HepG2 (cell line): ENCODE measurements around the gene CFAP73. TPM values are rescaled to one million over a fixed set of nuclear protein-coding genes. Genes with fewer than 3 reads are reported as not detected.

Experiments
- CHCHD3 ChIP-seq: sonication (generic); formaldehyde crosslinking; IDR thresholded peaks from 2 replicates; pipeline ENCODE4 v1.8.0; 2022; ENCODE audit warnings: mild to moderate bottlenecking, missing genetic modification reagents, moderate library complexity
- ETS1 ChIP-seq: sonication (generic); formaldehyde crosslinking; IDR thresholded peaks from 2 replicates; pipeline ENCODE4 v1.4.0; 2020; ENCODE audit warnings: missing genetic modification reagents
- GATAD1 ChIP-seq: IDR thresholded peaks from 2 replicates; pipeline ENCODE4 v1.6.1; 2016; ENCODE audit warnings: missing genetic modification reagents, missing compliant biosample characterization
- GLMP ChIP-seq: sonication (generic); formaldehyde crosslinking; IDR thresholded peaks from 2 replicates; pipeline ENCODE4 v1.9.0; 2021; ENCODE audit warnings: missing genetic modification reagents, mild to moderate bottlenecking, borderline replicate concordance
- MEF2D ChIP-seq: sonication (generic); formaldehyde crosslinking; IDR thresholded peaks from 2 replicates; pipeline ENCODE4 v1.5.1; 2020; ENCODE audit warnings: mild to moderate bottlenecking, missing genetic modification reagents
- NFE2L2 ChIP-seq: fragments of 150-350 bp; IDR thresholded peaks from 2 replicates; pipeline ENCODE4 v1.6.1; 2014; ENCODE audit warnings: low read length
- NFYB ChIP-seq: sonication (generic); formaldehyde crosslinking; IDR thresholded peaks from 2 replicates; pipeline ENCODE4 v1.4.0; 2020; ENCODE audit warnings: missing genetic modification reagents
- NR0B2 ChIP-seq: sonication (generic); formaldehyde crosslinking; IDR thresholded peaks from 2 replicates; pipeline ENCODE4 v1.4.0; 2020; ENCODE audit warnings: mild to moderate bottlenecking, missing genetic modification reagents
- PBX3 ChIP-seq: sonication (generic); formaldehyde crosslinking; IDR thresholded peaks from 2 replicates; pipeline ENCODE4 v1.8.1; 2023; ENCODE audit warnings: missing genetic modification reagents, inconsistent platforms, borderline replicate concordance
- SALL1 ChIP-seq: sonication (generic); formaldehyde crosslinking; IDR thresholded peaks from 2 replicates; pipeline ENCODE4 v1.8.0; 2022; ENCODE audit warnings: mild to moderate bottlenecking, missing genetic modification reagents
- SPEN ChIP-seq: sonication (generic); formaldehyde crosslinking; IDR thresholded peaks from 2 replicates; pipeline ENCODE4 v1.5.1; 2020; ENCODE audit warnings: low read depth, mild to moderate bottlenecking, missing genetic modification reagents
- UBTF ChIP-seq: sonication (generic); formaldehyde crosslinking; IDR thresholded peaks from 2 replicates; pipeline ENCODE4 v1.4.0; 2020; ENCODE audit warnings: mild to moderate bottlenecking, missing genetic modification reagents
- ZFP82 ChIP-seq: sonication (generic); formaldehyde crosslinking; IDR thresholded peaks from 2 replicates; pipeline ENCODE4 v1.5.1; 2020; ENCODE audit warnings: mild to moderate bottlenecking, missing genetic modification reagents, borderline replicate concordance
- ZGPAT ChIP-seq: IDR thresholded peaks from 2 replicates; pipeline ENCODE4 v1.6.1; 2016; ENCODE audit warnings: mild to moderate bottlenecking
- ZNF296 ChIP-seq: sonication (generic); formaldehyde crosslinking; conservative IDR thresholded peaks from 2 replicates; pipeline ENCODE4 v1.5.0; 2020; ENCODE audit warnings: mild to moderate bottlenecking, missing genetic modification reagents
- ZNF446 ChIP-seq: sonication (generic); formaldehyde crosslinking; IDR thresholded peaks from 2 replicates; pipeline ENCODE4 v1.5.0; 2020; ENCODE audit warnings: mild to moderate bottlenecking, missing genetic modification reagents
- ZNF770 ChIP-seq: sonication (generic); formaldehyde crosslinking; IDR thresholded peaks from 2 replicates; pipeline ENCODE4 v1.5.0; 2020; ENCODE audit warnings: mild to moderate bottlenecking, missing genetic modification reagents
- polyA plus RNA-seq, 8 experiments: library from polyadenylated mRNA; depleted of rRNA in 3 of 8; stranded (reverse) in 7 of 8; unstranded in 1 of 8; fragments of >200 nt; fragmentation: Illumina TruSeq in 4 of 8; extraction: Trizol in 4 of 8; gene quantifications; 2 replicates each; pipeline versions ENCODE4 v1.2.1 to v1.2.3, GENCODE V29; 2011 to 2016; ENCODE audit warnings: low read depth in 4 of 8, missing spikeins in 1 of 8, mixed read lengths in 1 of 8; ENCODE audit not compliant: insufficient read depth in 1 of 8
- total RNA-seq, 5 experiments: library from RNA; depleted of rRNA; stranded (reverse); fragments of >200 nt; fragmentation: Illumina TruSeq; extraction: Trizol; gene quantifications; 2 replicates each; pipeline ENCODE4 v1.2.3, GENCODE V29; 2016; ENCODE audit warnings: low read depth in 1 of 5

CFAP73 gene
- total and polyA plus RNA-seq, 2 of the 13 experiments (the other 11 are each of a cell fraction or from before 2014, with no cell fraction given): not detected

GRCh38 chr12:113184900-113185179 lies 35.3 kb downstream of the CFAP73 start (continued):
- no peak for TF ChIP-seq ETS1 (CRISPR knock-in tag)
- 0 out of 2 replicates have a peak, but pooled peaks have one; percentile 8 for TF ChIP-seq NR0B2 (CRISPR knock-in tag)
- no peak for TF ChIP-seq SPEN (CRISPR knock-in tag)
- peak; percentile 83; the same call in 1 of the 2 replicates for TF ChIP-seq ZNF770 (CRISPR knock-in tag)
- no peak for TF ChIP-seq UBTF
- TF ChIP-seq GLMP: no peak
- TF ChIP-seq SALL1 (CRISPR knock-in tag): no peak
- no peak for TF ChIP-seq MEF2D
- TF ChIP-seq GATAD1 (CRISPR knock-in tag): peak; percentile 11; the same call in 1 of the 2 replicates
- no peak for TF ChIP-seq ZGPAT
- TF ChIP-seq ZFP82 (CRISPR knock-in tag): no peak
- no peak for TF ChIP-seq PBX3
- TF ChIP-seq NFE2L2: no peak
- TF ChIP-seq CHCHD3 (CRISPR knock-in tag): no peak
- TF ChIP-seq ZNF296: no peak
- peak; percentile 94 for TF ChIP-seq NFYB (CRISPR knock-in tag)
- TF ChIP-seq ZNF446 (CRISPR knock-in tag): no peak
